Endothelial cell of umbilical vein (primary cell): ENCODE data around the gene CDK6. TPM values are rescaled to one million over a fixed set of nuclear protein-coding genes. Genes with fewer than 3 reads are reported as not detected.

Experiments
- BruUV-seq: library from RNA; stranded (reverse); fragments of 400-500 nt; replicated peaks from 2 replicates; lab custom pipeline; 2021; lab: Mats Ljungman, UMichigan
- CTCF ChIA-PET: fragments of 300-600, 350-600 bp; sonication (Branson Sonifier 250); formaldehyde crosslinking; loops from one replicate; lab custom pipeline; 2021; ENCODE audit warnings: antibody characterized with exemption, inconsistent platforms; lab: Charles Lee
- POLR2A ChIA-PET: fragments of 300-600, 350-600 bp; sonication (Branson Sonifier 250); formaldehyde crosslinking; loops from one replicate; lab custom pipeline; 2021; ENCODE audit warnings: antibody characterized with exemption, inconsistent platforms; lab: Charles Lee
- DNase-seq: peaks from one replicate; pipeline ENCODE4 v3.0.0-alpha.2; 2011; ENCODE audit warnings: low read depth, low spot score
- FAIRE-seq: peaks from 2 replicates; lab custom pipeline; 2011; peaks lifted over from hg19 to GRCh38; lab: Jason Lieb, UNC
- H2AFZ ChIP-seq: 2 replicates; pipeline ENCODE4 v1.6.0; 2012; ENCODE audit warnings: low read depth, low read length, control low read depth, inconsistent platforms
- H3K27ac ChIP-seq: 2 replicates; pipeline ENCODE4 v1.5.1; 2011; ENCODE audit warnings: low read depth, mild to moderate bottlenecking, control low read depth, low read length, moderate library complexity; ENCODE audit not compliant: insufficient read depth
- H3K27me3 ChIP-seq, 2 experiments: 2 replicates each; pipeline versions ENCODE4 v1.6.0 to v1.6.1; 2011; ENCODE audit warnings: low read length in 2 of 2, mixed read lengths in 1 of 2; ENCODE audit not compliant: control insufficient read depth in 2 of 2, insufficient read depth in 2 of 2
- H3K36me3 ChIP-seq, 2 experiments: 2 replicates in 1 of 2; 3 replicates in 1 of 2; pipeline ENCODE4 v1.5.1; 2011; ENCODE audit warnings: low read length in 2 of 2, mild to moderate bottlenecking in 1 of 2, moderate library complexity in 1 of 2; ENCODE audit not compliant: control insufficient read depth in 2 of 2, insufficient read depth in 2 of 2; ENCODE audit errors: extremely low read depth in 1 of 2
- H3K4me1 ChIP-seq: 3 replicates; pipeline ENCODE4 v1.5.1; 2011; ENCODE audit warnings: mild to moderate bottlenecking, low read length; ENCODE audit not compliant: control insufficient read depth, insufficient read depth; ENCODE audit errors: extremely low read depth
- H3K4me2 ChIP-seq: 2 replicates; pipeline ENCODE4 v1.6.1; 2011; ENCODE audit warnings: low read length, control low read depth, mixed read lengths; ENCODE audit not compliant: insufficient read depth
- H3K4me3 ChIP-seq, 3 experiments: fragments of 200-600 bp in 1 of 3; sonication (generic), shearing (Covaris generic) in 1 of 3; replicated peaks in 1 of 3; 2 replicates each; pipeline ENCODE4 v1.5.1; 2011 to 2016; ENCODE audit warnings: control low read depth in 3 of 3, low read length in 3 of 3, mild to moderate bottlenecking in 2 of 3, inconsistent platforms in 1 of 3, low read depth in 1 of 3, moderate library complexity in 1 of 3; ENCODE audit not compliant: insufficient read depth in 1 of 3
- H3K79me2 ChIP-seq: 2 replicates; pipeline ENCODE4 v1.6.0; 2012; ENCODE audit warnings: low read length, inconsistent platforms; ENCODE audit not compliant: control insufficient read depth, insufficient read depth
- H3K9ac ChIP-seq: replicated peaks from 2 replicates; pipeline ENCODE3; 2011; ENCODE audit warnings: low read length, control low read depth; ENCODE audit not compliant: insufficient read depth; ENCODE audit errors: extremely low read depth
- H3K9me1 ChIP-seq: replicated peaks from 3 replicates; pipeline ENCODE4 v1.6.0; 2011; ENCODE audit warnings: mild to moderate bottlenecking, low read length; ENCODE audit not compliant: control insufficient read depth, insufficient read depth; ENCODE audit errors: extremely low read depth
- H3K9me3 ChIP-seq: replicated peaks from 2 replicates; pipeline ENCODE4 v1.5.1; 2012; ENCODE audit warnings: low read length, inconsistent platforms; ENCODE audit not compliant: control insufficient read depth, insufficient read depth
- H4K20me1 ChIP-seq: replicated peaks from 2 replicates; pipeline ENCODE3; 2011; ENCODE audit warnings: mild to moderate bottlenecking, low read length; ENCODE audit not compliant: control insufficient read depth, insufficient read depth; ENCODE audit errors: extremely low read depth
- CTCF ChIP-seq, 2 donors: IDR thresholded peaks; 1 replicate in 1 of 2; 2 replicates in 1 of 2; pipeline ENCODE4 v1.5.1; 2011; ENCODE audit warnings: low read length in 2 of 2, mild to moderate bottlenecking in 2 of 2, moderate library complexity in 2 of 2, control low read depth in 1 of 2, inconsistent platforms in 1 of 2, low read depth in 1 of 2; ENCODE audit not compliant: insufficient read depth in 1 of 2; ENCODE audit errors: extremely low read depth in 1 of 2
- EZH2 ChIP-seq: IDR thresholded peaks from 2 replicates; pipeline ENCODE4 v1.6.1; 2012; ENCODE audit warnings: borderline replicate concordance, low read depth, mild to moderate bottlenecking, moderate library complexity, low read length, inconsistent platforms; ENCODE audit not compliant: severe bottlenecking
- FOS ChIP-seq: IDR thresholded peaks from 2 replicates; pipeline ENCODE4 v1.6.1; 2011; ENCODE audit warnings: mild to moderate bottlenecking, low read length, moderate library complexity, borderline replicate concordance; ENCODE audit not compliant: insufficient read depth
- GATA2 ChIP-seq: IDR thresholded peaks from 2 replicates; pipeline ENCODE4 v1.7.0; 2011; ENCODE audit warnings: low read depth, mild to moderate bottlenecking, moderate library complexity, mixed read lengths, low read length; ENCODE audit not compliant: insufficient read length, insufficient read depth
- JUN ChIP-seq: IDR thresholded peaks from 2 replicates; pipeline ENCODE4 v1.6.1; 2011; ENCODE audit warnings: borderline replicate concordance, low read depth; ENCODE audit not compliant: insufficient read length, insufficient read depth
- MYC ChIP-seq: IDR thresholded peaks from one replicate; pipeline ENCODE4 v1.6.1; 2011; ENCODE audit warnings: mild to moderate bottlenecking, low read depth, low read length
- POLR2A ChIP-seq: IDR thresholded peaks from 2 replicates; pipeline ENCODE4 v1.6.1; 2012; ENCODE audit warnings: low read depth, mild to moderate bottlenecking, control low read depth, low read length
- POLR2AphosphoS5 ChIP-seq: IDR thresholded peaks from 2 replicates; pipeline ENCODE4 v1.6.1; 2012; ENCODE audit warnings: low read depth, mild to moderate bottlenecking, control low read depth, low read length, moderate library complexity; ENCODE audit not compliant: insufficient read depth
- dilution Hi-C: fragments of 300-500 bp; cut with MboI; formaldehyde crosslinking; loops from one replicate; pipeline ENCODE4 v1.15.0; 2019; ENCODE audit warnings: low sequenced_read_pairs; ENCODE audit not compliant: extremely low pct_ligation_motif_present
- intact Hi-C: fragments of 100-400 bp; cut with micrococcal nuclease; formaldehyde crosslinking; loops from one replicate; pipeline ENCODE4 v1.10.0; 2022
- polyA plus RNA-seq, 4 experiments: library from polyadenylated mRNA; depleted of rRNA in 3 of 4; stranded (reverse) in 3 of 4; unstranded in 1 of 4; fragments of >200 nt; gene quantifications; 2 replicates each; pipeline versions ENCODE4 v1.2.1 to v1.2.3, GENCODE V29; 2011 to 2012; ENCODE audit warnings: missing spikeins in 1 of 4
- total RNA-seq: library from RNA; stranded (reverse); gene quantifications from 2 replicates; pipeline ENCODE4 v1.2.3, GENCODE V29; 2021
- TF ChIP-seq, protein P1 (sequence below): IDR thresholded peaks from 2 replicates; pipeline ENCODE4 v1.6.1; 2011; ENCODE audit not compliant: insufficient read depth, insufficient read length

CDK6 gene
- total and polyA plus RNA-seq, 2 donors (not counting 3 experiments of a cell fraction or from before 2014, with no cell fraction given): 6.0 to 28.2 TPM

DNA sequence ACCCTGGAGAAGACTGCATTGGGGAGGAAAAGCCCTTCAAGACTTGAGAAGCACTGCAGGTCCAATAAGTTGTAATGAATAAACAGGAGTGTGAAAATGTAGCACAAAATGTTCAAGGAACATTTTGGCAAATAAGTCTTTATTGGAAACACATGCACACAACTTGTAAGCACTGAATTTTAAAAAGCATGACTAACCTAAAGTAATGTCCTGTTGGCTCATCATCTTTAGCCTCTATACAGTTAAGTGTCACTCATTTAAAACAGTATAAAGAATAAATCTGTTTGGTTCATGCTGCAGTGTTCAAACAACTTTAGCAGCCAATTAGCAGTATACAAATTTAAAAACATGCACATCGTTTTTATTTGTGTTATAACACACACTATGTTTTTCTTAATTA is 108.6 kb downstream of the CDK6 start:
- Histone ChIP-seq H3K4me3 (no peak overlapping the region), H4K20me1 (no peaks in the 10 kb centered on the region), H3K9me3 (no peaks in the 10 kb centered on the region), H3K27ac (no peak overlapping the region), H2AFZ (no peak overlapping the region), H3K36me3 (peaks cover 3% of the 10 kb centered on the region in 2 experiments), H3K27me3 (no peaks in the 10 kb centered on the region), H3K9me1 (no peaks in the 10 kb centered on the region), H3K79me2 (no peaks in the 10 kb centered on the region), H3K4me2 (no peak overlapping the region), H3K9ac (no peak overlapping the region), H3K4me1 (peaks cover 35% of the 10 kb centered on the region)
- BruUV-seq: no TSS peak
- DNase-seq (no peak), FAIRE-seq (no peak)
- TF ChIP-seq CTCF (IDR thresholded peaks at IDR 0.05; ENCODE audit: extremely low read depth in 1 of 2, insufficient read depth in 1 of 2, low read depth in 1 of 2, low read length in 2 of 2): no peak
- no peak for TF ChIP-seq POLR2AphosphoS5
- no peak for TF ChIP-seq EZH2
- TF ChIP-seq POLR2A: no peak
- TF ChIP-seq, protein P1, sequence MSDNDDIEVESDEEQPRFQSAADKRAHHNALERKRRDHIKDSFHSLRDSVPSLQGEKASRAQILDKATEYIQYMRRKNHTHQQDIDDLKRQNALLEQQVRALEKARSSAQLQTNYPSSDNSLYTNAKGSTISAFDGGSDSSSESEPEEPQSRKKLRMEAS: no peak
- no peak for TF ChIP-seq FOS
- no peak for TF ChIP-seq GATA2
- no peak for TF ChIP-seq JUN
- no peak for TF ChIP-seq MYC
- POLR2A ChIA-PET: no interaction called here
- CTCF ChIA-PET: no interaction called here
- intact Hi-C loops: no loop called here
- dilution Hi-C loops: no loop called here
